ENCODE data around the gene MYO18B. TPM values are rescaled to one million over a fixed set of nuclear protein-coding genes. Genes with fewer than 3 reads are reported as not detected.

MYO18B gene
- total and polyA plus RNA-seq, 7 experiments from 2014 or later = 0.22 to 0.97 (median 0.42) TPM; not detected in 2

DNA sequence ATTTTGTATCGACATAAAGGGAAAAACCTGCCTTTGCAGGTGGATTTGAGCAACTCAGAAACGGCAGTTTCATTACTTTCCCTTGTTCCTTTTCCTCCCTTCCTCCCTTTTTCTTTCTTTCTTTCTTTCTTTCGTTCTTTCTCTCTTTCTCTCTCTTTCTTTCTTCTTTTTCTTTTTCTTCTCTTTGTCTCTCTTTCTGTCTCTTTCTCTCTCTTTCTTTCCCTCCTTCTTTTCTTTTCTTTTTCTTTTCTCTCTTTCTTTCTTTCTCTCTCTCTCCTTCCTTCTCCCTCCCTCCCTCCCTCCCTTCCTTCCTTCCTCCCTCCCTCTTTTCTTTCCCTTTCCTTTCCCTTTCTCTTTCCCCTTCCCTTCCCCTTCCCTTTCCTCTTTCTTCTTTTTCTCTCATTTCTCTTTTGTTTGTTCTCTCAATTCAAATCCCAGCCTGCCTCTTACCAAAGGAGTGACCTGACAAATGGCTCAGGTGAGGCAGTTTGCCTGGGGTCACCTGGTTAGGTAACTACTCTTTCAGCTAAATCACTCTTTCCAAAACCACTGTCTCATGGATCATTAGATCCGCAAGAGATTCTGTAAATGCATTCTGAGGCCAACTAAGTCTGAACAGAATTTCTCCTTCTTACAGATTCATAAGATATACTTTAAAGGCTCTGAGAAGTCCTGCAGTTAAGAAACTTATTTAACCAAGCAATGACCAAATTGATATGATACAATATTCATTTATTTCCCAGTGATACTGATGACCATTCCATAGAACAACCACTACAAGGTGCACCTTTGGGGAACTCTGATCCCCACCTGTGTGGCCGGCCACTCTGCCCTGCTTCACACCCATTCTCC is 75.3 kb downstream of the MYO18B start:
- Mint-ChIP-seq H3K9me3 (peaks cover 0 to 11% (median 5%) of the 10 kb centered on the region in 11 donors), H3K4me1 (no peaks in the 10 kb centered on the region), H3K4me3 (no peak overlapping the region), H3K27me3 (peaks cover 25 to 52% (median 45%) of the 10 kb centered on the region in 5 donors), H3K27ac (peak overlapping the region in 1 of 9 donors; percentile 61), H3K36me3 (peaks cover 0 to 9% (median 0%) of the 10 kb centered on the region in 5 donors)
- Histone ChIP-seq H3K36me3 (ENCODE audit: control insufficient read depth in 2 of 3, insufficient read depth in 3 of 3, low read length in 3 of 3) (no peaks in the 10 kb centered on the region), H3K4me3 (ENCODE audit: low read length) (no peak overlapping the region), H3K9me3 (ENCODE audit: control insufficient read depth in 2 of 3, low read length in 3 of 3) (no peaks in the 10 kb centered on the region), H3K27me3 (ENCODE audit: control insufficient read depth in 2 of 2, insufficient read depth in 2 of 2, low read length in 2 of 2) (no peaks in the 10 kb centered on the region), H3K4me1 (ENCODE audit: control insufficient read depth in 2 of 2, insufficient read depth in 2 of 2, low read length in 2 of 2) (no peaks in the 10 kb centered on the region), H3K27ac (ENCODE audit: low read depth, low read length) (no peak overlapping the region)
- CTCF ChIA-PET = no interaction called here
- DNase-seq = no peak
- ATAC-seq = no peak
- POLR2A ChIA-PET = no interaction called here
- intact Hi-C loops (cut with micrococcal nuclease) = no loop called here

DNA sequence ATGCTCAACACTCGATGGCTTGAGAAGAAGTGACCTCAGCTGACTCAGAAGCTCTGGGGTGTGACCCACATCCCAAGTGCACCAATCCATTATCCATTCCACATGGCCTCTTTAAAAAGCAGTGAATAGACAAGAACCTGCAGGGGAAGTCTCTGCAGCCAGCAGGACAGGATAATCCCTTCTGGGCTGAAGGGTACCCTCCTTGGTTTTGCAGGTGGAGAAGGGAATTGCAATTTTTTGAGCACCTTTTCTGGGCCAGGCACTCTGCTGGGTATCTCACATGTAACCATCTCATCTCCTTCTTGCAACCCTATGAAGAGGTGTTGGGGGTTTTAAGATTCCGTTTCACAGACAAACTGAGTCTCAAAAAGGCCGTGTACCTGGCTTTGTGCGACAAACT is 76.6 kb downstream of the MYO18B start:
- H3K4me3 Mint-ChIP-seq = no peak overlapping the region
- no peaks in the 10 kb centered on the region for H3K9me3 ChIP-seq (ENCODE audit: control insufficient read depth in 2 of 3, low read length in 3 of 3)
- H3K27ac ChIP-seq (ENCODE audit: low read depth, low read length) = no peak overlapping the region
- no peaks in the 10 kb centered on the region for H3K4me1 ChIP-seq (ENCODE audit: control insufficient read depth in 2 of 2, insufficient read depth in 2 of 2, low read length in 2 of 2)
- no peaks in the 10 kb centered on the region for H3K36me3 ChIP-seq (ENCODE audit: control insufficient read depth in 2 of 3, insufficient read depth in 3 of 3, low read length in 3 of 3)
- H3K4me3 ChIP-seq (ENCODE audit: low read length) = no peak overlapping the region
- peaks cover 25 to 61% (median 50%) of the 10 kb centered on the region in 5 donors for H3K27me3 Mint-ChIP-seq
- DNase-seq (no peak), ATAC-seq (no peak)
- CTCF ChIA-PET = no interaction called here
- POLR2A ChIA-PET = no interaction called here
- peaks cover 0 to 12% (median 0%) of the 10 kb centered on the region in 5 donors for H3K36me3 Mint-ChIP-seq
- H3K9me3 Mint-ChIP-seq = peaks cover 2 to 16% (median 7%) of the 10 kb centered on the region in 11 donors
- H3K27me3 ChIP-seq (ENCODE audit: control insufficient read depth in 2 of 2, insufficient read depth in 2 of 2, low read length in 2 of 2) = no peaks in the 10 kb centered on the region
- intact Hi-C loops (cut with micrococcal nuclease) = no loop called here
- H3K27ac Mint-ChIP-seq = no peak overlapping the region
- H3K4me1 Mint-ChIP-seq = no peaks in the 10 kb centered on the region

DNA sequence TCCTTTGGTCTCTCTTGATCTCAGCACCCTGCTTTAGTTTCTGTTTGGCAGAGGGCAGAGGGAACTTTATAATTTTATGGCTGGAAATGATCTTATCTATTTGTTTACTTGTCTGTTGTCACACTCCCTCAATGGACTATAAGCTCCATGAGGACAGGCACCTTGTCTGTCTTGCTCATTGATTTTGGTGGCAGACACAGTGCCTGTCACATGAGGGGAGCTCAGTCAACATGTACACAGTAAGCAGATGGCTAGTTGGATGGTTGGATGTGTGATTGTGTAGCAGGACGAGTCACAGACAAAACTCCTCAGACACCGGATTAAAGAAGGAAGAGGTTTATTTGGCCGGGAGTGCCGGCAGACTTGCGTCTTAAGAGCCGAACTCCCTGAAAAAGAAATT is 80.4 kb downstream of the MYO18B start:
- no peak for DNase-seq
- ChIA-PET POLR2A (no interaction called here), CTCF (no interaction called here)
- no peak overlapping the region for H3K27ac ChIP-seq (ENCODE audit: low read depth, low read length)
- no peaks in the 10 kb centered on the region for H3K4me1 ChIP-seq (ENCODE audit: control insufficient read depth in 2 of 2, insufficient read depth in 2 of 2, low read length in 2 of 2)
- H3K36me3 ChIP-seq (ENCODE audit: control insufficient read depth in 2 of 3, insufficient read depth in 3 of 3, low read length in 3 of 3) = no peaks in the 10 kb centered on the region
- Mint-ChIP-seq H3K36me3 (peaks cover 0 to 9% (median 0%) of the 10 kb centered on the region in 5 donors), H3K9me3 (peaks cover 2 to 16% (median 7%) of the 10 kb centered on the region in 11 donors), H3K4me1 (no peaks in the 10 kb centered on the region), H3K4me3 (no peak overlapping the region), H3K27ac (no peak overlapping the region), H3K27me3 (peaks cover 10 to 45% (median 36%) of the 10 kb centered on the region in 5 donors)
- no peak overlapping the region for H3K4me3 ChIP-seq (ENCODE audit: low read length)
- no peaks in the 10 kb centered on the region for H3K27me3 ChIP-seq (ENCODE audit: control insufficient read depth in 2 of 2, insufficient read depth in 2 of 2, low read length in 2 of 2)
- ATAC-seq = no peak
- intact Hi-C loops (cut with micrococcal nuclease) = no loop called here
- H3K9me3 ChIP-seq (ENCODE audit: control insufficient read depth in 2 of 3, low read length in 3 of 3) = no peaks in the 10 kb centered on the region

DNA sequence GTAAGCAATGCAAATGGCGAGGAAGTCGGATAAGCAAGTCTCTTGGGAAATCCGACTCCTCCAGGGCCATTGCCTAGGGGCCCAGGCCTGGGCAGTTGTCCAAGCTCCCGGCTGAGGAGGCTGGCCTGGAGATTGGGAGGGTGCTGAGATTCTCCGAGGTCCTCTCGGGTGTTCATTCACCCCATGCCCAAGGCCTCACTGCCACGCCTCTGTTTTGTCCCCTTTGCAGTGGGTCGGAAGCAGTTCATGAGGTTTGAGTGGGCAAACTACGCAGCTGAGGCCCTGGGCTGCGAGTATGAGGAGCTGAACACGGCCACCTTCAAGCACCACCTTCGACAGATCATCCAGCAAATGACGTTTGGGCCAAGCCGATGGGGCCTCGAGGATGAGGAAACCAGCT is 81.3 kb downstream of the MYO18B start:
- ChIA-PET CTCF (no interaction called here), POLR2A (no interaction called here)
- Histone ChIP-seq H3K4me1 (ENCODE audit: control insufficient read depth in 2 of 2, insufficient read depth in 2 of 2, low read length in 2 of 2) (no peaks in the 10 kb centered on the region), H3K27ac (ENCODE audit: low read depth, low read length) (no peak overlapping the region), H3K4me3 (ENCODE audit: low read length) (no peak overlapping the region), H3K9me3 (ENCODE audit: control insufficient read depth in 2 of 3, low read length in 3 of 3) (no peaks in the 10 kb centered on the region), H3K27me3 (ENCODE audit: control insufficient read depth in 2 of 2, insufficient read depth in 2 of 2, low read length in 2 of 2) (no peaks in the 10 kb centered on the region), H3K36me3 (ENCODE audit: control insufficient read depth in 2 of 3, insufficient read depth in 3 of 3, low read length in 3 of 3) (no peaks in the 10 kb centered on the region)
- Mint-ChIP-seq H3K27me3 (peaks cover 4 to 38% (median 33%) of the 10 kb centered on the region in 5 donors), H3K9me3 (peaks cover 2 to 16% (median 7%) of the 10 kb centered on the region in 11 donors), H3K4me1 (no peaks in the 10 kb centered on the region), H3K27ac (no peak overlapping the region), H3K36me3 (peaks cover 0 to 9% (median 0%) of the 10 kb centered on the region in 5 donors), H3K4me3 (no peak overlapping the region)
- no peak for ATAC-seq
- intact Hi-C loops (cut with micrococcal nuclease) = no loop called here
- DNase-seq = no peak

DNA sequence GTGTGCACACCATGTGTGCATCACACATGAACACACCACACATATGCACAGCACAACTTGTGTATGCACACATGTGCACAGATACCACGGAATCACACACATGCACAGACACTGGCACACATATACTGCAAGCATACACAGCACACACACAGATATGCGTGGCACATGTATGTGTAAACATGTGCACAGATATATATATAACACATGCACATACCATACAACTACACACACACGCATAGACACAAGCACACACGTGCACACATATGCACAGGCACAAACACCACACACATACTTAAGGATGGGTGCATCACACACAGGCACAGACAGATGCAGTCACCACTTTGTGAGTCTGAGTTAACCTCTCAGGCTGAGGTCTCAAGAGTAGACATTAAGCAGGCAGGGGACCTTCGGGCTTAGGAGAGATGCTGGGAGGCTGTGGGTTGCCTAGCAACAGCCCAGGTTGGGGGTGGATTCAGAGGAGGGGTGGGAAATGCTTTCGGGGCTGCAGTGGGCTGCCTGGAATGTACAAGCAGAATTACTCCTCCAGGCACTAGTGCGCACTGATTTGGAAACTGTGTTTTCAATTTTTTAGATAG is 82.9 kb downstream of the MYO18B start:
- Mint-ChIP-seq H3K4me1 (no peaks in the 10 kb centered on the region), H3K4me3 (no peak overlapping the region), H3K36me3 (peaks cover 0 to 8% (median 0%) of the 10 kb centered on the region in 5 donors), H3K9me3 (peaks cover 2 to 14% (median 6%) of the 10 kb centered on the region in 11 donors), H3K27me3 (peaks cover 4 to 29% (median 27%) of the 10 kb centered on the region in 5 donors), H3K27ac (peak overlapping the region in 1 of 9 donors; percentile 17)
- POLR2A ChIA-PET = no interaction called here
- H3K4me3 ChIP-seq (ENCODE audit: low read length) = no peak overlapping the region
- no peaks in the 10 kb centered on the region for H3K36me3 ChIP-seq (ENCODE audit: control insufficient read depth in 2 of 3, insufficient read depth in 3 of 3, low read length in 3 of 3)
- intact Hi-C loops (cut with micrococcal nuclease) = no loop called here
- H3K4me1 ChIP-seq (ENCODE audit: control insufficient read depth in 2 of 2, insufficient read depth in 2 of 2, low read length in 2 of 2) = no peaks in the 10 kb centered on the region
- H3K27me3 ChIP-seq (ENCODE audit: control insufficient read depth in 2 of 2, insufficient read depth in 2 of 2, low read length in 2 of 2) = no peaks in the 10 kb centered on the region
- no peak for DNase-seq
- H3K9me3 ChIP-seq (ENCODE audit: control insufficient read depth in 2 of 3, low read length in 3 of 3) = no peaks in the 10 kb centered on the region
- no peak overlapping the region for H3K27ac ChIP-seq (ENCODE audit: low read depth, low read length)
- ATAC-seq = no peak
- CTCF ChIA-PET = no interaction called here

DNA sequence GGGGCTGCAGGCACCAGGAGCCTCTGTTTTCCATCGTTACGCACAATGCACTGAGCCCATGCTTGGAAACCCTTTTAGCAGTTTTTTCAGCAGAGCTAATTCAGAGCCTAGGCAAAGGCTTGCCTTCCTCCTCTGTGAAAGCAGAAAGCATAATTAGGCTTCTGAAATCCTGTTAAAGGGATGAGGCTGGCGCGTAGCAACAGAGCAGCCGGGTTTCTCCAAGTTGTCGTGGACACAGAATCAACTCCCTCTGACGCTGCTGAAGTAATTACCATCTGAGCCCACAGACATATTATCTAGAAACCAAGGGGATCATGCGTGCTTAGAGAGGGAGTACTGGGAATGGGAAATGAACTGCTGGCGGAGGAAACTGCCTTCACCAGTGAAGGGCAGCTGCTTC is 85.4 kb downstream of the MYO18B start:
- H3K27ac Mint-ChIP-seq = no peak overlapping the region
- Histone ChIP-seq H3K27me3 (ENCODE audit: control insufficient read depth in 2 of 2, insufficient read depth in 2 of 2, low read length in 2 of 2) (no peaks in the 10 kb centered on the region), H3K36me3 (ENCODE audit: control insufficient read depth in 2 of 3, insufficient read depth in 3 of 3, low read length in 3 of 3) (no peaks in the 10 kb centered on the region), H3K27ac (ENCODE audit: low read depth, low read length) (no peak overlapping the region), H3K4me1 (ENCODE audit: control insufficient read depth in 2 of 2, insufficient read depth in 2 of 2, low read length in 2 of 2) (no peaks in the 10 kb centered on the region), H3K4me3 (ENCODE audit: low read length) (no peak overlapping the region), H3K9me3 (ENCODE audit: control insufficient read depth in 2 of 3, low read length in 3 of 3) (no peaks in the 10 kb centered on the region)
- H3K27me3 Mint-ChIP-seq = peaks cover 0 to 20% (median 12%) of the 10 kb centered on the region in 5 donors
- peaks cover 0 to 5% (median 2%) of the 10 kb centered on the region in 11 donors for H3K9me3 Mint-ChIP-seq
- DNase-seq (no peak), ATAC-seq (no peak)
- intact Hi-C loops (cut with micrococcal nuclease) = no loop called here
- H3K4me1 Mint-ChIP-seq = no peaks in the 10 kb centered on the region
- ChIA-PET POLR2A (no interaction called here), CTCF (no interaction called here)
- no peak overlapping the region for H3K4me3 Mint-ChIP-seq
- peaks cover 0 to 2% (median 0%) of the 10 kb centered on the region in 5 donors for H3K36me3 Mint-ChIP-seq
